Measurements from ENCODE around the gene KLHL2.

KLHL2 gene

DNA sequence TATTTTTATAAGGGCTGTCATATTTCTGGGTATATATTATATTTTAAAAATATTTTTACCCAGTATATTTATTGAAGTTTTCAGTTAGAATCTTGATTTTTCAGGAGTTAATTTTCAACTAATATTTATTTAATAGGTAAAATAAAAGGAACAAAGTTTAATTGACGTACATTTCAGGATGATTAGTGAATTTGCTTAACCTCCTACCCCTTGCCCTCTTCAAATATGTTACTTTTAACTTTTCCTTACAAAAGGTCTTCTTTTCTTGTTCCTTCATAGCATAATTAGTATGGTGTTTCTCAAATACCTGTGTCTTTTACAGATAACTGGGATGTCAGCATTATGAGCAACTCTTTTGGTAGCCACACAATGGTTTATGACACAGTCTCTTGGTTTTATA is 95.3 kb downstream of the KLHL2 start:
- TF ChIP-seq POLR2AphosphoS5 (IDR thresholded peaks at IDR 0.05; ENCODE audit: low read depth) (no peak), SPI1 (IDR thresholded peaks at IDR 0.05; ENCODE audit: borderline replicate concordance, low read depth) (no peak), GABPA (IDR thresholded peaks at IDR 0.05; ENCODE audit: low read depth) (no peak)
- TF ChIP-seq, protein P1, sequence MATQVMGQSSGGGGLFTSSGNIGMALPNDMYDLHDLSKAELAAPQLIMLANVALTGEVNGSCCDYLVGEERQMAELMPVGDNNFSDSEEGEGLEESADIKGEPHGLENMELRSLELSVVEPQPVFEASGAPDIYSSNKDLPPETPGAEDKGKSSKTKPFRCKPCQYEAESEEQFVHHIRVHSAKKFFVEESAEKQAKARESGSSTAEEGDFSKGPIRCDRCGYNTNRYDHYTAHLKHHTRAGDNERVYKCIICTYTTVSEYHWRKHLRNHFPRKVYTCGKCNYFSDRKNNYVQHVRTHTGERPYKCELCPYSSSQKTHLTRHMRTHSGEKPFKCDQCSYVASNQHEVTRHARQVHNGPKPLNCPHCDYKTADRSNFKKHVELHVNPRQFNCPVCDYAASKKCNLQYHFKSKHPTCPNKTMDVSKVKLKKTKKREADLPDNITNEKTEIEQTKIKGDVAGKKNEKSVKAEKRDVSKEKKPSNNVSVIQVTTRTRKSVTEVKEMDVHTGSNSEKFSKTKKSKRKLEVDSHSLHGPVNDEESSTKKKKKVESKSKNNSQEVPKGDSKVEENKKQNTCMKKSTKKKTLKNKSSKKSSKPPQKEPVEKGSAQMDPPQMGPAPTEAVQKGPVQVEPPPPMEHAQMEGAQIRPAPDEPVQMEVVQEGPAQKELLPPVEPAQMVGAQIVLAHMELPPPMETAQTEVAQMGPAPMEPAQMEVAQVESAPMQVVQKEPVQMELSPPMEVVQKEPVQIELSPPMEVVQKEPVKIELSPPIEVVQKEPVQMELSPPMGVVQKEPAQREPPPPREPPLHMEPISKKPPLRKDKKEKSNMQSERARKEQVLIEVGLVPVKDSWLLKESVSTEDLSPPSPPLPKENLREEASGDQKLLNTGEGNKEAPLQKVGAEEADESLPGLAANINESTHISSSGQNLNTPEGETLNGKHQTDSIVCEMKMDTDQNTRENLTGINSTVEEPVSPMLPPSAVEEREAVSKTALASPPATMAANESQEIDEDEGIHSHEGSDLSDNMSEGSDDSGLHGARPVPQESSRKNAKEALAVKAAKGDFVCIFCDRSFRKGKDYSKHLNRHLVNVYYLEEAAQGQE (IDR thresholded peaks at IDR 0.05; ENCODE audit: insufficient replicate concordance, low read depth) = no peak
- Histone ChIP-seq H3K27me3 (ENCODE audit: insufficient read depth, poor library complexity, severe bottlenecking) (no peaks in the 10 kb centered on the region), H3K4me3 (replicated peaks; ENCODE audit: insufficient read depth, low read length) (no peak overlapping the region), H3K27ac (replicated peaks) (no peak overlapping the region)
- no peak for DNase-seq (ENCODE audit: low read depth in 1 of 2, low spot score in 1 of 2)

DNA sequence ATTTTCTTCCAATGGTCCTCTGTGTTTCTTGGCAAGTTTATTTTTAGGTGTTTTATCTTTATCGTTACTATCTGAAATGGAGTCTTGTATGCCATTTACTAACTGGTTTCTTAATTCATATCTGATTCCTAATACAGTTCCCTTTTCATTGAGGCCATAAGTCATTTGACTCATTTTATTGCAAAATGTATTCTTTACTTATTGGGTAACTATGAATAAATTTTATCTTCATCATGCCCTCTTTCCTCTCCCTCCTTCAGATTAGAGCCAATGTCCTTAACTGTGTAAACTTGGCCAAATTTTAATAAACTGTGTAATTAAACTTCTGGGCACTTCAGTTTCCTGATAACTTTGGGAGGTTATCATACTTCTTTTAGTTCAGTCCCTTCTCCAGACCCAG is 100.8 kb downstream of the KLHL2 start:
- Histone ChIP-seq H3K4me3 (replicated peaks; ENCODE audit: insufficient read depth, low read length) (no peak overlapping the region), H3K27me3 (ENCODE audit: insufficient read depth, poor library complexity, severe bottlenecking) (no peaks in the 10 kb centered on the region), H3K27ac (replicated peaks) (no peak overlapping the region)
- no peak for DNase-seq (ENCODE audit: low read depth in 1 of 2, low spot score in 1 of 2)
- TF ChIP-seq, protein P1 (IDR thresholded peaks at IDR 0.05; ENCODE audit: insufficient replicate concordance, low read depth) = no peak
- TF ChIP-seq, protein P2, sequence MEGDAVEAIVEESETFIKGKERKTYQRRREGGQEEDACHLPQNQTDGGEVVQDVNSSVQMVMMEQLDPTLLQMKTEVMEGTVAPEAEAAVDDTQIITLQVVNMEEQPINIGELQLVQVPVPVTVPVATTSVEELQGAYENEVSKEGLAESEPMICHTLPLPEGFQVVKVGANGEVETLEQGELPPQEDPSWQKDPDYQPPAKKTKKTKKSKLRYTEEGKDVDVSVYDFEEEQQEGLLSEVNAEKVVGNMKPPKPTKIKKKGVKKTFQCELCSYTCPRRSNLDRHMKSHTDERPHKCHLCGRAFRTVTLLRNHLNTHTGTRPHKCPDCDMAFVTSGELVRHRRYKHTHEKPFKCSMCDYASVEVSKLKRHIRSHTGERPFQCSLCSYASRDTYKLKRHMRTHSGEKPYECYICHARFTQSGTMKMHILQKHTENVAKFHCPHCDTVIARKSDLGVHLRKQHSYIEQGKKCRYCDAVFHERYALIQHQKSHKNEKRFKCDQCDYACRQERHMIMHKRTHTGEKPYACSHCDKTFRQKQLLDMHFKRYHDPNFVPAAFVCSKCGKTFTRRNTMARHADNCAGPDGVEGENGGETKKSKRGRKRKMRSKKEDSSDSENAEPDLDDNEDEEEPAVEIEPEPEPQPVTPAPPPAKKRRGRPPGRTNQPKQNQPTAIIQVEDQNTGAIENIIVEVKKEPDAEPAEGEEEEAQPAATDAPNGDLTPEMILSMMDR (IDR thresholded peaks at IDR 0.05; ENCODE audit: insufficient read depth, low read length) = no peak
- TF ChIP-seq GABPA (IDR thresholded peaks at IDR 0.05; ENCODE audit: low read depth) (no peak), POLR2AphosphoS5 (IDR thresholded peaks at IDR 0.05; ENCODE audit: low read depth) (no peak), SPI1 (IDR thresholded peaks at IDR 0.05; ENCODE audit: borderline replicate concordance, low read depth) (no peak)

DNA sequence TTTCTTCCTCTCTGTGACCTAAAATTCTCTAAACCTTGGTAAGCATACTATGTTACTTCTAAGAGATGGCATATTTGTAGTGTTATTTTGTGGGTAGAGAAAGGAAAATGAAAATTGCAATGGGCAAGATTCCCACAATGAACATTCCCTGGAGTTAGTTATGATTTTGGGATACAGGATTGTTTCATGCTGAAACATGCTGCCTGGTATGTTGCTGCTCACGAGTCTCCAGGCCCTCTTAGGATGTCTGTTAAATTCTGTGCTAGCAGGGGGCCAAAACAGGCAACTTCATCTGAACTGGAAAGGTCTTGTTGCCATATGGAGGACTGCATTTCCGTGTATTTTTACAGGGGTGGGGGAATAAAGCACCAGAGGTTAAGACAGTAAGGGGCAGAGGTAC is 101.2 kb downstream of the KLHL2 start:
- TF ChIP-seq GABPA (IDR thresholded peaks at IDR 0.05; ENCODE audit: low read depth) (no peak), SPI1 (IDR thresholded peaks at IDR 0.05; ENCODE audit: borderline replicate concordance, low read depth) (no peak), POLR2AphosphoS5 (IDR thresholded peaks at IDR 0.05; ENCODE audit: low read depth) (no peak)
- TF ChIP-seq, protein P2 (IDR thresholded peaks at IDR 0.05; ENCODE audit: insufficient read depth, low read length) = no peak
- TF ChIP-seq, protein P1 (IDR thresholded peaks at IDR 0.05; ENCODE audit: insufficient replicate concordance, low read depth) = no peak
- DNase-seq (ENCODE audit: low read depth in 1 of 2, low spot score in 1 of 2) = no peak
- no peak overlapping the region for H3K27ac ChIP-seq (replicated peaks)
- H3K27me3 ChIP-seq (ENCODE audit: insufficient read depth, poor library complexity, severe bottlenecking) = no peaks in the 10 kb centered on the region
- no peak overlapping the region for H3K4me3 ChIP-seq (replicated peaks; ENCODE audit: insufficient read depth, low read length)

Measured in HL-60 (cell line).